D721Med (cell line): ENCODE data around the gene ENTREP3.

Experiments
- DNase-seq: peaks from one replicate; pipeline ENCODE4 v3.0.0; 2011; ENCODE audit warnings: low spot score; ENCODE audit not compliant: insufficient read length
- FAIRE-seq: peaks from 2 replicates; lab custom pipeline; 2011; peaks lifted over from hg19 to GRCh38; lab: Jason Lieb, UNC
- TF ChIP-seq, protein P1 (sequence below): IDR thresholded peaks from 2 replicates; pipeline ENCODE4 v1.5.1; 2012; ENCODE audit warnings: mild to moderate bottlenecking, control low read depth; ENCODE audit not compliant: insufficient read depth; ENCODE audit errors: missing control alignments

The ENTREP3 gene

DNA sequence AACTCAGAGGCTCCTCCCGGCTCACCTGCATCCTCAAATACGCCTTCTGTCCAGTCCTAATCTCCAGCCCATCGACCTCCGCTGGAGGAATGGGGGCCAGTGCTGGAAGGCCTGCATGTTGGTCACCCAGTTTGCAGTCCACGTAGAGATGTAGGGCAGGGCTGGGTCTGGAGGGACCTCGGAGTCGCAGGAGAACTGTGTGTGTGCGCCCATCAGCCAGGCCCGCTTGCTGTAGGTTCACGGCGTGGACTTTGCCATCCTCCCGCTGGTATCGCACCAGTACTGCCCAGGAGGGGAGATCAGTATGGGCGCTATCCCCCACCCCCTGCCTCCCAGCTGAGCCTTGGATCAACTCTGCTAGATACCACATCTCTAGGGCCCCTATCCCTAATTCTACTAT, 50.2 kb downstream of the ENTREP3 start:
- no peak for DNase-seq
- TF ChIP-seq, protein P1, sequence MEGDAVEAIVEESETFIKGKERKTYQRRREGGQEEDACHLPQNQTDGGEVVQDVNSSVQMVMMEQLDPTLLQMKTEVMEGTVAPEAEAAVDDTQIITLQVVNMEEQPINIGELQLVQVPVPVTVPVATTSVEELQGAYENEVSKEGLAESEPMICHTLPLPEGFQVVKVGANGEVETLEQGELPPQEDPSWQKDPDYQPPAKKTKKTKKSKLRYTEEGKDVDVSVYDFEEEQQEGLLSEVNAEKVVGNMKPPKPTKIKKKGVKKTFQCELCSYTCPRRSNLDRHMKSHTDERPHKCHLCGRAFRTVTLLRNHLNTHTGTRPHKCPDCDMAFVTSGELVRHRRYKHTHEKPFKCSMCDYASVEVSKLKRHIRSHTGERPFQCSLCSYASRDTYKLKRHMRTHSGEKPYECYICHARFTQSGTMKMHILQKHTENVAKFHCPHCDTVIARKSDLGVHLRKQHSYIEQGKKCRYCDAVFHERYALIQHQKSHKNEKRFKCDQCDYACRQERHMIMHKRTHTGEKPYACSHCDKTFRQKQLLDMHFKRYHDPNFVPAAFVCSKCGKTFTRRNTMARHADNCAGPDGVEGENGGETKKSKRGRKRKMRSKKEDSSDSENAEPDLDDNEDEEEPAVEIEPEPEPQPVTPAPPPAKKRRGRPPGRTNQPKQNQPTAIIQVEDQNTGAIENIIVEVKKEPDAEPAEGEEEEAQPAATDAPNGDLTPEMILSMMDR, result no peak
- FAIRE-seq, result no peak

DNA sequence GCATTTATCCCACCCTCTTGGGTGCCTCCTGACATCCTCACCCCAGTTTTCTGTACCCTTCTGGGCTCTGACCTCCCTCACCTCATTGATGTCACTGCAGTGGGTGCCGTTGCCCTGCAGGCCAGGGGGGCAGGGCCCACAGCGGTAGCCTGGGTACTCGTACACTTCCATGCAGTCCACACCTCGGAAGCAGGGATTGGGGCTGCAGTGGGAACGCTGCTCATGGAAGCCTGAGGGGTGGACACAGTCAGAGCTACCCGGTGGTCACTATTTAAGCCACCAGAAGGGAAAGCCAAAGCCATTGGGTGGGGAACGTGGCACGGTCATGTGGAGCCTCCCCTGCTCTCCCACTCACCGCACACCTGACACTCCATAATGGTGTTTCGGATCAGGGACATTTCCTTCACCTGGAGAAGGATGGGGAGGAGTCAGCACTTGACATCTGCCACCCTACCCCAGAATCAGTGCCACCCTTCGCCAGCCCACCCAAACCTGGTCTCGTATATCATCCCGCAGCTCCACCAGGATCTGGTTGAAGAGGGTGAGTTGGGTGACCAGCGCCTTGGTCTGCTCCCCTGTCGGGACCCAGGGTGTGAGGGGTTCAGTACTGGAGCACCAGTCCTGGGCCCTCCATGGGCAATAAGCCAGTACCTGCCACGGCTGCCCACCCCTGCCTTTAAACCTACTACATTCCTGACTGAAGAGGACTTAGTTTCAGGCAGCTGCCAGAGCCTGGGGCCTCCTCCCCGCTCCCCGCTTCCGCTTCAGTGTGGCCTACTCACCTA, 52.4 kb downstream of the ENTREP3 start:
- FAIRE-seq, result no peak
- TF ChIP-seq, protein P1, result no peak
- DNase-seq, result peak; percentile 8

DNA sequence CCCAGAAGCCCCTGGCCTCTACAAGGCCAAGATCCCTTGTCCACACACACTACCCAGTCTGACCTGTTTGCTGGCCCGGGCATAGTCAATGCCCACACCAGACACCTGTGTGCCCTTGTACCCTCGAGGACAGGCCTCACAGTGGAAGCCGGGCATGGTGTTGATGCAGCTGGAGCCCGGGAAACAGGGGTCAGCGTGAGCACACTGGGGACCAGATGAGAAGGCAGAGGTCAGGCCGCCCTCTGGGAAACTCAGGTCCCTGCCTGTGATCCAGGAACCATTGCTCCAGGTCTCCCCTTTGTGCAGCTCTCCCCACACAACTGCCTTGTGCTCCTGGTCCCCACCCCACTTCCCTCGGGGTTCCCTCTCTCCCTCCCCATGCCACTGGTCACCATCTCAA, 53.1 kb downstream of the ENTREP3 start:
- TF ChIP-seq, protein P1, result no peak
- FAIRE-seq, result no peak
- DNase-seq, result peak; percentile 13

DNA sequence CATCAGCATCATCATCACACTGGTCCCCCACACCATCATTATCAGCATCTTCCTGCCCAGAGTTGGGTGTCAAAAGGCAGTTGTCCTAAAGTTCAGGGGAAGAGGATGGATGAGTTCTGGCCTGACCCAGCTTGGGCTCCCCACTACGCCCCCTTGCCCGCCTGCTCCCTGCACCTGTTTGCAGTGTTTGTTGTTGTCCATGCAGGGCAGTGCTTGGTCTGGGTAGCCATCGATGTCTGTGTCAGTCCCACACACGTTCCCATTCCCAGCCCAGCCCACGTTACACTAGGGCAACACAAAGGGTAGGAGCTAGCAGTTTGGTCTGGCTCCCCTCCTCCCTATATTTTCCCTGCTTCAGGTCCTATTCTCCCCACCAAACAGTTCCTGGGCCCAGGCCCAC, 54.4 kb downstream of the ENTREP3 start:
- FAIRE-seq, result no peak
- TF ChIP-seq, protein P1, result no peak

DNA sequence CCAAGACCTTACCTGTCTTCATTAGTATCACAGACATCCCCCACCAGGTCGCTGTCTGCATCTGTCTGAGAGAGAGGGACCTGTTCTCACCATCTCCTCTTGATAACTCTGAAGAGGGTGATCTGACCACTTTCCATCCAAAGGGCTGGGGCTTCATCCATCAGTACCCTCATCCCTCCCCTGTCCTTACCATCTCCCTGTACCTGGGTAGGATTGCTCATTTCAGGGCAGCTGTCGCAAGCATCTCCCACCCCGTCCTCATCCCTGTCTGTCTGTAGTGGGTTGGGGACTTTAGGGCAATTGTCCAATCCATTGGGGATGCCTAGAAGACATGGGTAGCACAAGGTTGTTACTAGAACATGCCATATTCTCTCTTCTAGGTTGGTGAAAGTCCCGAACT, 55.5 kb downstream of the ENTREP3 start:
- DNase-seq (peak; percentile 18), FAIRE-seq (no peak)
- TF ChIP-seq, protein P1, result no peak

More for the DNA sequence above, 54.4 kb downstream of the ENTREP3 start:
- peak; percentile 10 for DNase-seq

DNA sequence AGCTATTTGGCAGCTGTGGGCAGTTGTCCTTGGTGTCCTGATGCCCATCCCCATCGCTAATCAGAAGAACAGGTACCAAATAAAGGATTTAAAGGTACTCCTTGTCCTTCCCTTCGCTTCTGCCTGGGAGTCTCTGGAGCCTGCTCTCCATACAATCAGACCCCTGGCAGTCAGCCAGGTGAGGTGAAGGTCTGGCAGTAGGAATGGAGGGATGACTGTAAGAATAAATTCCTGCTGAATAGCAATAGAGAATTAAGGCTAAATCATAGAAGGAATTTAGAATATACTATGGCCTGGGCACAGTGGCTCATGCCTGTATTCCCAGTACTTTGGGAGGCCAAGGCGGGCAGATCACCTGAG, 56.8 kb downstream of the ENTREP3 start:
- DNase-seq, result no peak
- TF ChIP-seq, protein P1, result no peak
- FAIRE-seq, result no peak

DNA sequence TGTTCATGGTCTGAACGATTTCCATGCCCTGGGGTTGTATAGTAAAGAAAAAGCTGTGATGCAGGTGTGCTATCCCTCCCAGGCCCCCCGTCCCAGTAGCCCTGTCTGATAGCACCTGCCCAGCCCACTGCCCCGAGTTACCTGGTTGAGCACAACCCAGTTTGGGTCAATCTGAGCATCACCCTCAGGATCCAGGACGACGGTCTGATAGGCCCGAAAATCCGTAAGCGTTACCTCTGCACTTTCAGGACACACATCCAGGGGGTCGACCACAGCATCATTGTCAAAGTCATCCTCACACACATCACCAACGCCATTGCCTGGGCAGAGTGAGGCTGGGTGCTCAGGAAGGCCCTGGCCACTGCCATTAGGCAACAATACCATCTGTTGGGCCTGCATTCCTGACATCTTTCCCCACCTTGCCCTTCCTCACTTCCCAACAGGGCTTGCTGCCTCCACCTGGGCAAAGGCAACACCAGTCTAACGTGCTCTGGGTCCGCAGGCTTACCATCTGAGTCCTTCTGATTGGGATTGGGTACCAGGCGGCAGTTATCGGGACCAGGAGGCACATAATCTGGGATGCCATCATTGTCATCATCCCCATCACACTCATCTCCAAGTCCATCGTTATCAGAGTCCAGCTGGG, 57.3 kb downstream of the ENTREP3 start:
- FAIRE-seq (no peak), DNase-seq (no peak)
- TF ChIP-seq, protein P1, result no peak
